Measurements from ENCODE around the gene RFTN1. TPM values are rescaled to one million over a fixed set of nuclear protein-coding genes. Genes with fewer than 3 reads are reported as not detected.

The RFTN1 gene
- total and polyA plus RNA-seq, 11 donors, result 17.1 to 40.8 (median 26.4) TPM

DNA sequence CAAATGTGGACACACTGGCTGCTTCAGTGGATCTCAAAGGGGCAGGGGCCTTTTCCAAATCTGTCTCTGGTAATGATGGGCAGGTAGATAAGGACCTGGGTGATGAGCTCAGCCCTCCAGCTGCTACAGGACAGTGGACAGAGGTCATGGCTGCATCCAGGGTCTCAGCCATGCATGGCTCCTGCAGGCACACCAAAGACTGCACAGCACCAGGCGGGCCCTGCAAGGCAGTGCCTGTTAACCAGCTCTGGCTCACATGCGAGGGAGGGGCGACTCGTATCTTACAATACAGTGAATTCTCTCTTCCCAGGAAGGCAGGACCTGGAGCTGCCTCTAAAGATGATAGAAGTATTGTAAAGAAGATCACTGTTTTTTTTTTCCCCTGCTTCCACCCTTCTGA lies 189.8 kb downstream of the RFTN1 start:
- DNase-seq, result no peak
- peaks cover 0 to 15% (median 0%) of the 10 kb centered on the region in 12 donors for H3K4me1 ChIP-seq
- no peaks in the 10 kb centered on the region for H3K27me3 ChIP-seq
- H3K27ac ChIP-seq, result no peak overlapping the region
- no peaks in the 10 kb centered on the region for H3K9me3 ChIP-seq
- 96 to 99% (median 97%) methylated on average over 4 of the region's 4 CpGs for WGBS, 4 donors
- TF ChIP-seq, protein P1, sequence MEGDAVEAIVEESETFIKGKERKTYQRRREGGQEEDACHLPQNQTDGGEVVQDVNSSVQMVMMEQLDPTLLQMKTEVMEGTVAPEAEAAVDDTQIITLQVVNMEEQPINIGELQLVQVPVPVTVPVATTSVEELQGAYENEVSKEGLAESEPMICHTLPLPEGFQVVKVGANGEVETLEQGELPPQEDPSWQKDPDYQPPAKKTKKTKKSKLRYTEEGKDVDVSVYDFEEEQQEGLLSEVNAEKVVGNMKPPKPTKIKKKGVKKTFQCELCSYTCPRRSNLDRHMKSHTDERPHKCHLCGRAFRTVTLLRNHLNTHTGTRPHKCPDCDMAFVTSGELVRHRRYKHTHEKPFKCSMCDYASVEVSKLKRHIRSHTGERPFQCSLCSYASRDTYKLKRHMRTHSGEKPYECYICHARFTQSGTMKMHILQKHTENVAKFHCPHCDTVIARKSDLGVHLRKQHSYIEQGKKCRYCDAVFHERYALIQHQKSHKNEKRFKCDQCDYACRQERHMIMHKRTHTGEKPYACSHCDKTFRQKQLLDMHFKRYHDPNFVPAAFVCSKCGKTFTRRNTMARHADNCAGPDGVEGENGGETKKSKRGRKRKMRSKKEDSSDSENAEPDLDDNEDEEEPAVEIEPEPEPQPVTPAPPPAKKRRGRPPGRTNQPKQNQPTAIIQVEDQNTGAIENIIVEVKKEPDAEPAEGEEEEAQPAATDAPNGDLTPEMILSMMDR (IDR thresholded peaks at IDR 0.05), result no peak
- TF ChIP-seq POLR2A (IDR thresholded peaks at IDR 0.05), result no peak
- H3K36me3 ChIP-seq, result peaks cover 0 to 86% (median 79%) of the 10 kb centered on the region in 9 donors
- H3K4me3 ChIP-seq, result no peak overlapping the region
- no peak for ATAC-seq
- intact Hi-C loops (cut with DNase I), result no loop called here

DNA sequence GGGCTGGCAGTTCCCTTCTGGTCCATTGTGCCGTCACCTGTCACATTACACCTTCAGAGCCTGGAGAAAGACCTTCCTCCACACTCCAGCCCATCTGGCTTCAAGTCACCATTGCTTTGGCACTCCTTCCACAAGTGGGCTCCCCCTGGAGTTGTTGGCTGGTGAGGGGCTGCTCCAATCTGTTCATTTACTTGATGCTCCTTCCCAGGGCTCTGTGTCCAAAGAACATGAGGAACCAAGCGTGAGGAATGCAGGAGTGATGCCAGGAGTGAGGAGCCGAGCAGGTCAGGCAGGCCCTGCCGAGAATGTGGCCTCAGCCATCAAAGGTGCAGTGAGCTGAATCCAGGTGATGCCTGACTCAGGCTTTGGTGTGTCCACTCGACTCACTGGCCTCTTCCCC lies 191.3 kb downstream of the RFTN1 start:
- Histone ChIP-seq H3K36me3 (peaks cover 0 to 97% (median 91%) of the 10 kb centered on the region in 9 donors), H3K4me1 (peaks cover 0 to 17% (median 0%) of the 10 kb centered on the region in 12 donors), H3K27ac (no peak overlapping the region), H3K4me3 (no peak overlapping the region), H3K27me3 (no peaks in the 10 kb centered on the region), H3K9me3 (no peaks in the 10 kb centered on the region)
- intact Hi-C loops (cut with DNase I), result no loop called here
- DNase-seq, result no peak
- TF ChIP-seq POLR2A (IDR thresholded peaks at IDR 0.05), result no peak
- TF ChIP-seq, protein P1 (IDR thresholded peaks at IDR 0.05), result no peak
- WGBS, 4 donors, result 74 to 81% (median 79%) methylated on average over 5 of the region's 5 CpGs
- ATAC-seq, result peak in 1 of 4 donors; percentile 19

DNA sequence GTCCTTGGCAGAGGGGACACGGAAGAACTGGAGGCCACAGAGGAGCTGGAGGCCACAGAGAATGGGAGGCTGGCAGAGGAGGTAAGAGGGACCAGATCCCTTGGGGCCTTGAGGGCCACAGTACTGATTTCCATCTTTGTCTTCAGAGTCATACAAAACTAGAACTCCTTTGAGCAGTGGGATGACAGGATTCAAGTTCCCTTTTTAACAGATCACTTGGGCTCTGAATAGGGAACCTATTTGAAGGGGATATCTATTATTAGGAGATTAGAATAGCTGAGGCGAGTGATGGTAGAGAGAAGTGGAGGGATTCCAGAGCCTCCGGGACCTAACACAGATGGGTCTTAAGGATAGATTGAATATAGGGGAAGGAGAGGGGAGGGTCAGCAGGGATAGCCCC lies 192.8 kb downstream of the RFTN1 start:
- intact Hi-C loops (cut with DNase I), result no loop called here
- Histone ChIP-seq H3K27ac (no peak overlapping the region), H3K4me3 (no peak overlapping the region), H3K4me1 (peaks cover 0 to 17% (median 0%) of the 10 kb centered on the region in 12 donors), H3K9me3 (no peaks in the 10 kb centered on the region), H3K36me3 (peaks cover 0 to 97% (median 91%) of the 10 kb centered on the region in 9 donors), H3K27me3 (no peaks in the 10 kb centered on the region)
- no peak for TF ChIP-seq POLR2A (IDR thresholded peaks at IDR 0.05)
- TF ChIP-seq, protein P1 (IDR thresholded peaks at IDR 0.05), result no peak
- DNase-seq (no peak), ATAC-seq (no peak)
- 89 to 94% (median 94%) methylated on average over 3 of the region's 3 CpGs for WGBS, 4 donors

DNA sequence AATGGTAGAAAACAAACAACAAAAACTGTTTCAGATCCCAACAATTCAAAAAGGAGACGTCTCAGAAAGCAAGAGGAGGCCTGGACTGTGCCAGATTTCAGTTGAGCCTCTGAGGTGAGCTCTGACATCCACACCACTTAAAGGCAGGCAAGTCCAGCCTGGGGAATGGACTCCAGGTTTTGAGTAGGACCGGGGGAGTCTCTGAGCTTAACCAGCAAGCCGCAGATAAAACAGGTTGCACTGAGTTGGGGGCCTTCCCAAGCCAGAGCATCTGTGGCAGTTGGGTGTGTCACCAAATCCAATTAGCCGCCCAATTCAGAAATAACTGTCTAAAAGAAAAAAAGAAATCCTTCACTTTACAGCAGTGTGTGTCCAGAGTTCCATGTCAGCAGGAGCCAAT lies 193.8 kb downstream of the RFTN1 start:
- TF ChIP-seq, protein P1 (IDR thresholded peaks at IDR 0.05), result no peak
- TF ChIP-seq POLR2A (IDR thresholded peaks at IDR 0.05), result no peak
- Histone ChIP-seq H3K4me1 (peaks cover 0 to 17% (median 0%) of the 10 kb centered on the region in 12 donors), H3K27ac (peak overlapping the region in 1 of 12 donors; percentile 5), H3K36me3 (peaks cover 0 to 97% (median 91%) of the 10 kb centered on the region in 9 donors), H3K27me3 (no peaks in the 10 kb centered on the region), H3K4me3 (no peak overlapping the region), H3K9me3 (no peaks in the 10 kb centered on the region)
- WGBS, 4 donors, result 75 to 88% (median 81%) methylated on average over 4 of the region's 4 CpGs
- intact Hi-C loops (cut with DNase I), result no loop called here
- ATAC-seq, result no peak
- no peak for DNase-seq

Measured in heart left ventricle (tissue), 16 donors.